GM21723 (cell line): ENCODE measurements around the gene CNIH2.

Experiments used
- ATAC-seq: cut with Tn5 transposase; IDR thresholded peaks from one replicate; pipeline ENCODE4 v1.9.1; 2021; ENCODE audit warnings: mild to moderate bottlenecking, moderate library complexity; ENCODE audit not compliant: unreplicated experiment

Gene CNIH2

DNA sequence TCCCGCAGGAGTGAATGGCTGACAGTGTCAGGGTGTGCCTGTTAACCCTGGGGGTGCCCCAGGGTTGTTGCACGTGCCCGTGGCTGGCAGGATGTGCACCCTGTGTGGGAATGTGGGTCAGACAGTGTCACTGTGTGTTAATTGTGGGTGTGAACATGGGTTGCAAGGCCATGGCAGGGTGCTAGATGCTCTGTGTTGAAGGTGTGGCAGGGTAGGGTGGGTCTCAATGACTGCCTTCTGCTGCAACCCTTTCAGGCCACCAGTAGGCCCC is 50.0 kb downstream of the CNIH2 start:
- ATAC-seq: no peak

DNA sequence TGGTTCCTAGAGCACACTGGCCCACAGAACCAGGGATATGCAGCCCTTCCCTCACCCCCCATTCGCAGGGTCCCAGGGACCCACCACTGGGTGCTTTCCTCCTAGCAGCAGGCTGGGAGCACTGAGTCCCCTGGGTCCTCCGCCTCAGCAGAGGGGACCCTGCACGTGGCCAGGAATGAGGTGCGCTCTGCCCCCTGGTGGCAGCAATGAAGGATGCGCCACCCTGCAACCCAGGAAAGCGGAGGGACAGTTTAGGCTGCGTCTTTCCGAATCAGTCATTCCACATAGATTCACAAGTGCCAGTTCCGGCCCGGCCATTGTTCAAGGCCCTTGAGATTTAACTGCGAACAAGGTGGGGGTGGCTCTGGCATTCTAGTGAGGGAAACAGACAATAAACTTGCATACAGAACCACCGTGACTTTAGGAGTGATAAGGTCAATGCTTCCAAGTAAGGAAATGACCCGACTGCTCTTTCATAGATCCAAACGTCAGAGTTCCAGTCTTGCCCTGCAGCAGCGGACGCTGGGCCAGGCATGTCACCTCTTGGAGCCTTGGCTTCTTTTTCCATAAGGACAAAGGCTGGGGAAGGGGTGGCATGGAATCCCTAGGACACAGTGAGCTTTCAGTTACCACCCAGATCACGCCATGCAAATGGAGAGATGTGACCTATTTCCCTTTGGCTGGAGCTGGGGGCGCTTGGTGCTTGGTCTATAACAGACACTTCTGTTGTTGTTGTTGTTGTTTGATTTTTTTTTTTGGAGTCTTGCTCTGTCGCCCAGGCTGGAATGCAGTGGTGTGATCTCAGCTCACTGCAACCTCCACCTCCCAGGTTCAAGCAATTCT is 50.5 kb downstream of the CNIH2 start:
- ATAC-seq: peak; percentile 72

DNA sequence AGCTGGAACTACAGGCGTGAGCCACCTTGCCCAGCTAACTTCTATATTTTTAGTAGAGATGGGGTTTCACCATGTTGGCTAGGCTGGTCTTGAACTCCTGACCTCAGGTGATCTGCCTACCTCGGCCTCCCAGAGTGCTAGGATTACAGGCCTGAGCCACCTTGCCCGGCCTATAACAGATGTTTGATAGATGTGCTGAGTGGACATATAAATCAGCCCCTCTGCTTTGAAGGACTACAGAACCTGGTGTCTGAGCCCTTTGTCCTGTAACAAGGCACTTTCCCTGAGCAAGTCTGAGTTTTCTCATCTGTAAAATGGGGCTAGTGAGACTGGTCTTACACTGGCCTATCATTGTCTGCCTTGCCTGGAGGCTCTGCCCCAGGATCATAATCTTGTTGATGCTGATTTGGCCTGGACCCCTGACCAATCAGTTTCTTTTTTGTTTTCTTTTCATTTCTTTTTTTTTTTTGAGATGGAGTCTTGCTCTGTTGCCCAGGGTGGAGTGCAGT is 51.2 kb downstream of the CNIH2 start:
- ATAC-seq: no peak

DNA sequence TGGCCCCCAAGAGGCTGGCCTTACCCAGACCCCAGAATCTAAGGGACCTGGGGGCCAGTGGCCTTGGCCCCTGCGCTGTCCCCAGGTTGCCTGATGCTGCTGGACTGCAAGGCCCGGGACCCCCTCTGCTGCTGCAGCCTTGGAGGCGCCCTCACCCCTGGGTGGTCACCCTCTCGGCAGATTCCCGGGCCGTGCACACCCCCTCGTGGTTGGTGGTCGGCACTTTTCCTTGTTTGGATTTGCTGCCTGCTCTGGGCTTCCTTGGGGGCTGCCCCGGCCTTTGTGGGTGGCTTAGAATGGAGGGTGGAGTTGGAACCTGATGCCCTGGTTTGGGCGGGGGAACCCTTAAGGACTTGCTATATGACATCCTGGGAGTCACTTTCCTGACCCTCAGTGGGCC is 53.0 kb downstream of the CNIH2 start:
- ATAC-seq: no peak

DNA sequence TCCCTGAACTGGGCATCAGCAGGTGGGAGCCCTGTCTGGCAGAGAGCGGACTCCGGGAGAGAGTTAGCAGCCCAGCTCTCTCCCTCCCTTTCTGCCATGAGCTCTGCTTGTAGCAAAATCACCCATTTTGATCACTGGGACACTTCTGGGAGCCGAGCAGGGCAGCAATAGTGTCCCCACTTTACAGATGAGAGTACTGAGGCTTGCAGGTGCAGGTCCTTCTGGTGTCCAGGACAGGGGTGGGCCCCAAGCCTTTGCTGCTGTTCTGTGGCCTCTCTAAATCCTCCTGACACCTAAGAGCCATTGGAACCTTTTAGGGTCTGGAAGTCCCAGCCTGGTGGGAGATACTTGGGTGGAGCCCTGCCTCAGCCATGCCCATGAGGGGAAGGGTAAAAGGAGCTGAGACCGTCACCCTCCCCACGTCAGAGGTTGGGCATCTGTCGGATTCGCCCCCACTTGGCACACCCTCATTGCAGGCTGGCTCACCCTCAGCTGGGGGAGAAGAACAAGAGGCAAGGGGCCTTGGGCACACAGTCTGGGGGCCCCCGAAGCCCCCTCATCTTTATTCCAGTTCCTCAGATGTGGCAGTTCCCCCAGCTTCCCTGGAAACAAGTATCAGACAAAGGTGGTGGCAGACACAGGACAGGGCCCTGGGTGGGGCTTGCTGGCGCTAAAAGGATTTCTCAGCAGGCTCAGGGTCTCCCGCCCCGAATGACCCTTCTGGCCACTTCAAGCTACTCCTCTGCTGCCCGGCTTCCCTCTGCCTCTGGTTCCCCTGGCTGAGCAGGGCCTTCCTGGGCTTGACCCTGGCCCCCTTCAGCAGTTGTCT is 53.8 kb downstream of the CNIH2 start:
- no peak for ATAC-seq

DNA sequence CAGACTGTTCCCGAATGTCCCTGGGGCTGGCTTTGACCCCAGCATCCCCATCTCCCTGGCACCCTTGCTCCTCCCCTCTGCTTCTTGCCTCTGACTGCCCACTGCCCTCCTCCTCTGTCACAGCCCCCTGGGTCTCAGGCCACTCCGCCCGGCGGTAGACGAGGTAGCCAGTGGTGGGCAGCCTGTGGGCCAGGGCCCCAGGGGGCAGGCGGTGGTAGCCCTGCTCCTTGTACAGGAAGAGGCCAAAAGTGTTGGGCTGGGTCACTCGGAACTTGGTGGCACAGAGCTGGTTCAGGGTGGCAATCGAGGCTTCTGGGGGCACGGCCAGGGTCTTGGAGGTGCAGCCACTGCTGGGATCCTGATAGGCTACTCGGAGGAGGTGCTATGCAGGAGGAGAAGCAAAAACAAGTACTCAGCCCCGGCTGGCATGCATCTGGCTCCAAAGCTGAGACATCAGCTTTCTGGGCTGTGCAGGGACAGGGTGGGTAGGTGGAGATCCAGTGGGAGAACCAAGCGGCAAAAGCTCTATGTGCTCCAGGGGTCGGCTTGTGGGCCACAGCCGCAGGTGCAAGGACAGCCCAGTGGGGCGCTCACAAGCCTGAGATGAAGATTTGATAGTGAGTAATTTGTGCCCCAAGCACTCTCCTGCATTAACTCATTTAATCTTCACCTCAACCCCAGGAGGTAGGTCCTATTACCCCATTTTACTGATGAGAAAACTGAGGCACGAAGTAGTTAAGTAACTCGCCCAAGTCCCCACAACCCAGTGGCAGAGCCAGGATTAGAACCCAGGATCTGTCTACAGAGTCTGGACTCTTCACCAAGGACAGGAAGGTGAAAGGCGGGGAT is 54.6 kb downstream of the CNIH2 start:
- no peak for ATAC-seq

DNA sequence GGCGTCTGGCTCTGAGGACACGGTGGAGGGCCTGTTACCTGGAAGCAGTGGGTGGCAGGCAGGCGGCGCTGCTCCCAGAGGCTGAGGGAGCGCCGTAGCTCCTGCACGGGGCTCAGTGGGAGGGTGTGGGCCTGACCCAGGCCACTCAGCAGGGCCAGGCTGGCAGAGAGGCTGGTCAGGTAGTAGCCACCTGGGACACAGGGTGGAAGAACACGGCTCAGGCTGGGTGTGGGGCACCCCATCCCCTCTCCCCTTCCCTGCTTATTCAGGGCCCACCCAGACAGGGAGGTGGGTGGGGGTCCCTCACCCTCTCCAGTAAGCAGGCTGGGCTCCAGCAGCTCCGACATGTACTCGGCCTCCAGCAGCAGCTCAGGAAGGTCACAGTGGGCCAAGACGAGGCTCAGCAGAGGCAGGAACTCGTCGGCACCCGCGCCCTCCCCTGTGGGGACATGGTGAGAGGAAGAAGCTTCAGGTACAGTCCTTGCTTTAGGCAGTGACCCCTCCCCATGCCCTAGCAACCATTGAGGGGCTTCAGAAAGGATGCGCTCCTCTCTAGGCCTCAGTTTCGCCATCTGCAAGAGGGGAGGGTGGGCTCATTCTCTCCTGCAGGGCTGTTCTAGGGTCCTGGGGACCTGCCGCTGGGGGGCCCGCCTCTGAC is 55.4 kb downstream of the CNIH2 start:
- no peak for ATAC-seq
